CD4-positive, CD25-positive, alpha-beta regulatory T cell (primary cell): ENCODE results near the gene CUZD1. TPM values are rescaled to one million over a fixed set of nuclear protein-coding genes. Genes with fewer than 3 reads are reported as not detected.
A peak's percentile ranks its signal among the peaks of the same experiment; 100 is the strongest.

Source experiments
- ATAC-seq, 2 donors: fragments of 150-1000 bp; cut with Tn5 transposase; one replicate each; pipeline ENCODE4 v1.10.0; 2021; ENCODE audit warnings: low read depth in 2 of 2, moderate number of reproducible peaks in 2 of 2, moderate library complexity in 1 of 2
- DNase-seq, 3 donors: peaks; one replicate each; pipeline versions ENCODE4 v3.0.0 to v3.0.0-alpha.2; 2012 to 2022; ENCODE audit warnings: mixed read lengths in 1 of 3
- H3K27ac ChIP-seq: one replicate; pipeline ENCODE4 v1.7.0; 2013; ENCODE audit warnings: mild to moderate bottlenecking, low read length; ENCODE audit not compliant: insufficient read depth, poor library complexity, severe bottlenecking
- H3K27me3 ChIP-seq: one replicate; pipeline ENCODE4 v1.7.0; 2013; ENCODE audit warnings: low read length; ENCODE audit not compliant: control insufficient read depth, insufficient read depth
- H3K36me3 ChIP-seq: one replicate; pipeline ENCODE4 v1.7.0; 2013; ENCODE audit warnings: mild to moderate bottlenecking, low read length, moderate library complexity; ENCODE audit not compliant: control insufficient read depth, insufficient read depth
- H3K4me1 ChIP-seq: 2 replicates; pipeline ENCODE4 v1.7.0; 2013; ENCODE audit warnings: mild to moderate bottlenecking, low read length; ENCODE audit not compliant: insufficient read depth, control insufficient read depth, poor library complexity, severe bottlenecking
- H3K4me3 ChIP-seq: one replicate; pipeline ENCODE4 v1.7.0; 2013; ENCODE audit warnings: low read depth, mild to moderate bottlenecking, low read length, moderate library complexity
- H3K9me3 ChIP-seq, 2 experiments: 1 replicate in 1 of 2; 2 replicates in 1 of 2; pipeline ENCODE4 v1.7.0; 2013; ENCODE audit warnings: low read length in 2 of 2, mild to moderate bottlenecking in 1 of 2, moderate library complexity in 1 of 2; ENCODE audit not compliant: control insufficient read depth in 2 of 2
- H3K27ac Mint-ChIP-seq, 3 donors: one replicate each; pipeline ENCODE4 v1.8.0; 2020 to 2022; ENCODE audit warnings: mild to moderate bottlenecking in 3 of 3, mixed read lengths in 3 of 3, moderate library complexity in 2 of 3
- H3K27me3 Mint-ChIP-seq: one replicate; pipeline ENCODE4 v1.8.0; 2022; ENCODE audit warnings: mild to moderate bottlenecking, mixed read lengths
- H3K36me3 Mint-ChIP-seq: one replicate; pipeline ENCODE4 v1.8.0; 2020; ENCODE audit warnings: mixed read lengths
- H3K4me1 Mint-ChIP-seq, 4 donors: one replicate each; pipeline ENCODE4 v1.8.0; 2020 to 2022; ENCODE audit warnings: mixed read lengths in 4 of 4, mild to moderate bottlenecking in 1 of 4
- H3K4me3 Mint-ChIP-seq, 4 donors: one replicate each; pipeline ENCODE4 v1.8.0; 2020 to 2022; ENCODE audit warnings: mild to moderate bottlenecking in 4 of 4, mixed read lengths in 4 of 4, moderate library complexity in 3 of 4
- H3K9me3 Mint-ChIP-seq, 7 donors: one replicate each; pipeline ENCODE4 v1.8.0; 2020 to 2022; ENCODE audit warnings: mixed read lengths in 7 of 7, mild to moderate bottlenecking in 3 of 7, moderate library complexity in 2 of 7
- polyA plus RNA-seq, 4 donors: library from polyadenylated mRNA; unstranded; fragments of 300-500 nt; fragmentation: Illumina TruSeq; gene quantifications; one replicate each; pipeline ENCODE4 v1.2.3, GENCODE V29; 2021
- total RNA-seq: library from RNA; stranded (reverse); gene quantifications from one replicate; pipeline ENCODE4 v1.2.3, GENCODE V29; 2022

Gene CUZD1
- total and polyA plus RNA-seq, 5 donors from 2014 or later, result 0.53 to 1.9 (median 1.4) TPM

- H3K4me3 Mint-ChIP-seq, result no peak overlapping the region
- DNase-seq, result no peak
- no peaks in the 10 kb centered on the region for H3K9me3 Mint-ChIP-seq
- Histone ChIP-seq H3K27me3 (peaks cover under 1% of the 10 kb centered on the region), H3K4me1 (no peaks in the 10 kb centered on the region), H3K27ac (no peak overlapping the region), H3K36me3 (no peaks in the 10 kb centered on the region), H3K9me3 (no peaks in the 10 kb centered on the region), H3K4me3 (no peak overlapping the region)
- no peak for ATAC-seq
- H3K27me3 Mint-ChIP-seq, result peaks cover 11% of the 10 kb centered on the region
- H3K36me3 Mint-ChIP-seq, result no peaks in the 10 kb centered on the region
- H3K4me1 Mint-ChIP-seq, result no peaks in the 10 kb centered on the region
- H3K27ac Mint-ChIP-seq, result no peak overlapping the region
Observed at GRCh38 chr10:122796796-122797195, 48.9 kb downstream of the CUZD1 start.

- no peaks in the 10 kb centered on the region for H3K4me1 ChIP-seq
- ATAC-seq, result no peak
- no peak for DNase-seq
- H3K36me3 Mint-ChIP-seq, result no peaks in the 10 kb centered on the region
- no peak overlapping the region for H3K4me3 ChIP-seq
- H3K27me3 ChIP-seq, result peaks cover 2% of the 10 kb centered on the region
- no peak overlapping the region for H3K27ac Mint-ChIP-seq
- no peaks in the 10 kb centered on the region for H3K36me3 ChIP-seq
- H3K27me3 Mint-ChIP-seq, result peaks cover 11% of the 10 kb centered on the region
- no peaks in the 10 kb centered on the region for H3K9me3 ChIP-seq
- H3K4me1 Mint-ChIP-seq, result no peaks in the 10 kb centered on the region
- H3K4me3 Mint-ChIP-seq, result no peak overlapping the region
- no peaks in the 10 kb centered on the region for H3K9me3 Mint-ChIP-seq
- no peak overlapping the region for H3K27ac ChIP-seq
Observed at GRCh38 chr10:122795924-122796323, 49.7 kb downstream of the CUZD1 start.

GRCh38 chr10:122786269-122786668 lies 59.4 kb downstream of the CUZD1 start:
- no peak overlapping the region for H3K27ac ChIP-seq
- Mint-ChIP-seq H3K36me3 (no peaks in the 10 kb centered on the region), H3K27ac (no peak overlapping the region), H3K9me3 (peaks cover 0 to 4% (median 1%) of the 10 kb centered on the region in 7 donors), H3K4me3 (no peak overlapping the region), H3K4me1 (peaks cover 0 to 2% (median 0%) of the 10 kb centered on the region in 4 donors), H3K27me3 (peaks cover 4% of the 10 kb centered on the region)
- no peaks in the 10 kb centered on the region for H3K9me3 ChIP-seq
- ATAC-seq, result no peak
- H3K27me3 ChIP-seq, result no peaks in the 10 kb centered on the region
- H3K4me1 ChIP-seq, result no peaks in the 10 kb centered on the region
- no peaks in the 10 kb centered on the region for H3K36me3 ChIP-seq
- H3K4me3 ChIP-seq, result no peak overlapping the region
- peak in 1 of 3 donors; percentile 7 for DNase-seq

GRCh38 chr10:122782911-122783310 lies 62.7 kb downstream of the CUZD1 start:
- Histone ChIP-seq H3K9me3 (no peaks in the 10 kb centered on the region), H3K27me3 (no peaks in the 10 kb centered on the region), H3K4me1 (no peaks in the 10 kb centered on the region), H3K36me3 (no peaks in the 10 kb centered on the region), H3K4me3 (no peak overlapping the region), H3K27ac (no peak overlapping the region)
- Mint-ChIP-seq H3K36me3 (no peaks in the 10 kb centered on the region), H3K9me3 (peaks cover 0 to 4% (median 1%) of the 10 kb centered on the region in 7 donors), H3K4me3 (no peak overlapping the region), H3K4me1 (no peaks in the 10 kb centered on the region), H3K27ac (no peak overlapping the region), H3K27me3 (peaks cover 7% of the 10 kb centered on the region)
- no peak for DNase-seq
- ATAC-seq, result no peak

Other genes with a start within 250 kb of the CUZD1 start
- gene C10orf120, start 146.0 kb downstream of the CUZD1 start, total RNA-seq, result not detected
- gene C10orf120, start 146.0 kb downstream of the CUZD1 start, polyA plus RNA-seq, result not detected
- gene FAM24B, start 33.7 kb upstream of the CUZD1 start, total RNA-seq, result 17.2 TPM
- gene FAM24B, start 33.7 kb upstream of the CUZD1 start, polyA plus RNA-seq, result 10 to 100 TPM in 2 of 4 donors, 1 to 10 TPM in 2; 5.5 to 13.5 (median 9.8) TPM
- gene FAM24A, start 64.8 kb upstream of the CUZD1 start, total RNA-seq, result not detected
- not detected for gene FAM24A, start 64.8 kb upstream of the CUZD1 start, polyA plus RNA-seq
- gene C10orf88, start 108.4 kb upstream of the CUZD1 start, total RNA-seq, result 9.2 TPM
- gene C10orf88, start 108.4 kb upstream of the CUZD1 start, polyA plus RNA-seq, result 10 to 100 TPM in 3 of 4 donors, 1 to 10 TPM in 1; 7.7 to 14.2 (median 11.0) TPM
- gene PSTK, start 134.5 kb upstream of the CUZD1 start, total RNA-seq, result 9.5 TPM
- gene PSTK, start 134.5 kb upstream of the CUZD1 start, polyA plus RNA-seq, result 1 to 10 TPM; 4.1 to 9.2 (median 7.8) TPM
- 50.2 TPM for gene IKZF5, start 162.9 kb upstream of the CUZD1 start, total RNA-seq
- 10 to 100 TPM; 15.4 to 27.6 (median 17.3) TPM for gene IKZF5, start 162.9 kb upstream of the CUZD1 start, polyA plus RNA-seq
- 23.8 TPM for gene ACADSB, start 163.1 kb upstream of the CUZD1 start, total RNA-seq
- 10 to 100 TPM; 20.5 to 31.5 (median 28.6) TPM for gene ACADSB, start 163.1 kb upstream of the CUZD1 start, polyA plus RNA-seq